B cell (primary cell): ENCODE data around the gene TCL1A. TPM values are rescaled to one million over a fixed set of nuclear protein-coding genes. Genes with fewer than 3 reads are reported as not detected.

Experiments
- ATAC-seq: fragments of 200-7000 bp; cut with Tn5 transposase; one replicate; pipeline ENCODE4 v1.10.0; 2021; ENCODE audit warnings: low read depth, mild to moderate bottlenecking, moderate number of reproducible peaks, moderate library complexity
- CTCF ChIA-PET: fragments of 350-600 bp; sonication (Branson Sonifier 250); formaldehyde crosslinking; loops from one replicate; lab custom pipeline; 2021; ENCODE audit warnings: antibody characterized with exemption, inconsistent platforms; lab: Charles Lee
- POLR2A ChIA-PET: fragments of 350-600 bp; sonication (Branson Sonifier 250); formaldehyde crosslinking; loops from one replicate; lab custom pipeline; 2021; ENCODE audit warnings: antibody characterized with exemption; lab: Charles Lee
- DNase-seq: peaks from one replicate; pipeline ENCODE4 v3.0.0; 2013
- H2AFZ ChIP-seq: 2 replicates; pipeline ENCODE4 v1.6.1; 2012; ENCODE audit warnings: mild to moderate bottlenecking, low read depth, low read length; ENCODE audit not compliant: insufficient read depth, poor library complexity, severe bottlenecking
- H3K27ac ChIP-seq, 2 donors: 1 replicate in 1 of 2; 2 replicates in 1 of 2; pipeline ENCODE4 v1.5.1; 2012 to 2013; ENCODE audit warnings: low read length in 2 of 2, mild to moderate bottlenecking in 2 of 2, moderate library complexity in 1 of 2
- H3K27me3 ChIP-seq, 4 experiments: fragments of 200-600 bp in 1 of 4; sonication (generic) in 1 of 4; replicated peaks in 1 of 4; 1 replicate in 2 of 4; 2 replicates in 2 of 4; pipeline versions ENCODE4 v1.6.1 to v1.7.0; 2013 to 2016; ENCODE audit warnings: low read length in 3 of 4, mild to moderate bottlenecking in 2 of 4, mixed read lengths in 1 of 4, moderate library complexity in 1 of 4; ENCODE audit not compliant: insufficient read depth in 4 of 4, control insufficient read depth in 3 of 4; ENCODE audit errors: control extremely low read depth in 1 of 4
- H3K36me3 ChIP-seq, 2 experiments: replicated peaks in 1 of 2; 1 replicate in 1 of 2; 2 replicates in 1 of 2; pipeline versions ENCODE4 v1.6.1 to v1.7.1; 2013; ENCODE audit warnings: low read length in 1 of 2; ENCODE audit not compliant: insufficient read depth in 2 of 2, control insufficient read depth in 1 of 2; ENCODE audit errors: control extremely low read depth in 1 of 2, extremely low read depth in 1 of 2
- H3K4me1 ChIP-seq, 2 donors: fragments of 200-600 bp in 1 of 2; sonication (generic) in 1 of 2; 1 replicate in 1 of 2; 2 replicates in 1 of 2; pipeline versions ENCODE4 v1.5.1 to v1.6.1; 2013 to 2017; ENCODE audit warnings: low read length in 2 of 2; ENCODE audit not compliant: control insufficient read depth in 2 of 2, insufficient read depth in 2 of 2
- H3K4me2 ChIP-seq: replicated peaks from 2 replicates; pipeline ENCODE3; 2012; ENCODE audit warnings: mild to moderate bottlenecking, low read depth, low read length; ENCODE audit not compliant: poor library complexity, severe bottlenecking
- H3K4me3 ChIP-seq, 5 experiments: fragments of 200-600 bp in 1 of 5; sonication (generic) in 1 of 5; 1 replicate in 3 of 5; 2 replicates in 2 of 5; pipeline versions ENCODE4 v1.5.1 to v1.7.0; 2011 to 2016; ENCODE audit warnings: low read length in 4 of 5, mild to moderate bottlenecking in 4 of 5, low read depth in 2 of 5, control low read depth in 1 of 5, moderate library complexity in 1 of 5; ENCODE audit not compliant: insufficient read depth in 1 of 5; ENCODE audit errors: control extremely low read depth in 1 of 5, extremely low read depth in 1 of 5
- H3K79me2 ChIP-seq: fragments of 200-600 bp; sonication (generic); one replicate; pipeline ENCODE4 v1.6.0; 2016; ENCODE audit warnings: low read length; ENCODE audit not compliant: control insufficient read depth, insufficient read depth
- H3K9ac ChIP-seq: fragments of 200-600 bp; sonication (generic); 2 replicates; pipeline ENCODE4 v1.6.1; 2017; ENCODE audit warnings: mild to moderate bottlenecking, low read length, moderate library complexity
- H3K9me3 ChIP-seq, 3 donors: one replicate each; pipeline versions ENCODE4 v1.6.1 to v1.7.1; 2013; ENCODE audit warnings: low read length in 2 of 3; ENCODE audit not compliant: control insufficient read depth in 2 of 3, insufficient read depth in 1 of 3; ENCODE audit errors: control extremely low read depth in 1 of 3
- H4K20me1 ChIP-seq: 2 replicates; pipeline ENCODE4 v1.6.0; 2012; ENCODE audit warnings: mild to moderate bottlenecking, low read length; ENCODE audit not compliant: insufficient read depth, control insufficient read depth, poor library complexity, severe bottlenecking
- H3K27ac Mint-ChIP-seq: one replicate; pipeline ENCODE4 v1.8.0; 2021; ENCODE audit warnings: mixed read lengths
- H3K27me3 Mint-ChIP-seq: one replicate; pipeline ENCODE4 v1.8.0; 2021; ENCODE audit warnings: mixed read lengths
- H3K4me1 Mint-ChIP-seq: one replicate; pipeline ENCODE4 v1.8.0; 2021; ENCODE audit warnings: mixed read lengths
- H3K4me3 Mint-ChIP-seq: one replicate; pipeline ENCODE4 v1.8.0; 2021; ENCODE audit warnings: mixed read lengths
- H3K9me3 Mint-ChIP-seq: one replicate; pipeline ENCODE4 v1.8.0; 2022; ENCODE audit warnings: mixed read lengths; ENCODE audit not compliant: insufficient read depth
- CTCF ChIP-seq: fragments of 200-600 bp; IDR thresholded peaks from one replicate; pipeline ENCODE4 v1.8.0; 2022; ENCODE audit warnings: antibody characterized with exemption, mild to moderate bottlenecking
- EZH2 ChIP-seq: IDR thresholded peaks from 2 replicates; pipeline ENCODE4 v1.6.1; 2012; ENCODE audit warnings: borderline replicate concordance, low read depth, mild to moderate bottlenecking, moderate library complexity, low read length; ENCODE audit not compliant: insufficient read depth, poor library complexity, severe bottlenecking
- whole genome bisulfite sequencing: methylation state at CpG from one replicate; pipeline ENCODE4 v1.1.5; 2013; ENCODE audit warnings: missing lambda C conversion rate; ENCODE audit not compliant: insufficient coverage; 5-methylcytosine and 5-hydroxymethylcytosine counted together
- intact Hi-C: fragments of 100-400 bp; cut with micrococcal nuclease; formaldehyde crosslinking; loops from one replicate; pipeline ENCODE4 v1.10.0; 2022
- polyA plus RNA-seq: library from polyadenylated mRNA; depleted of rRNA; stranded (reverse); fragments of >200 nt; gene quantifications from 2 replicates; pipeline ENCODE4 v1.2.3, GENCODE V29; 2012
- total RNA-seq, 2 donors: library from RNA; stranded (reverse); fragments of 120-200 nt in 1 of 2; gene quantifications; 1 replicate in 1 of 2; 2 replicates in 1 of 2; pipeline versions ENCODE4 v1.2.3 to v1.2.4, GENCODE V29; 2013 to 2022

Gene TCL1A
- total and polyA plus RNA-seq, 2 donors (not counting 1 experiment from before 2014, with no cell fraction given), result 272 to 770 TPM

DNA sequence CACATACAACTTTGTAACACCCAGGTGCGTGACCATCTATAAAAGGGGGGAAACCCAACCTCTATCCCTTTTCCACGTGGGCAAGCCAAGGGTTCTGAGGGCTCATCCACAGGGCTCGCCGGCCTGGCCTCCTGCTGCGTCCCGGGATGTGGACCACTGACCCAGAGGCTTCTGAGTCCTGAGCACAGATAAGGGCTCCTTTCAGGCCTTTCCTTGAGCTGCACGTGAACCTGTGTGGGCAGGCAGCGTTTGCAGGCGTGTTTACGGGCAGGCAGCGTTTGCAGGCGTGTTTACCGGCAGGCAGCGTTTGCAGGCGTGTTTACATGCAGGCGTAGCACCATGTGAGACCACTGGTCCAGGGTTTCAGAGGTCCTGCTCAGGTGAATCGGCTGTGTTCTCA is 3.8 kb downstream of the TCL1A start:
- no peak for DNase-seq
- peaks cover 0 to 5% (median 3%) of the 10 kb centered on the region in 4 experiments for H3K27me3 ChIP-seq
- peak overlapping the region; percentile 75 for H3K4me2 ChIP-seq
- H3K4me1 Mint-ChIP-seq, result peaks cover 73% of the 10 kb centered on the region
- H3K9me3 ChIP-seq, result peaks cover 0 to 5% (median 0%) of the 10 kb centered on the region in 3 donors
- peak overlapping the region in 1 of 2 donors; percentile 81 for H3K27ac ChIP-seq
- no peaks in the 10 kb centered on the region for H3K9me3 Mint-ChIP-seq
- no peak for TF ChIP-seq EZH2
- TF ChIP-seq CTCF, result no peak
- H4K20me1 ChIP-seq, result no peaks in the 10 kb centered on the region
- peaks cover 79% of the 10 kb centered on the region for H3K79me2 ChIP-seq
- ChIA-PET CTCF (interaction anchor here (0.7 to 3.8 kb wide), 7 partner anchors 10 to 99 kb away, joined by 3 to 18 read pairs (median 10); no protein-coding TSS in a partner anchor), POLR2A (interaction anchor here (1.3 kb wide), 1 partner anchor 14 kb away, joined by 8 read pairs; no protein-coding TSS in a partner anchor)
- H2AFZ ChIP-seq, result no peak overlapping the region
- 90% methylated on average over 14 of the region's 17 CpGs for WGBS
- no peak for ATAC-seq
- peaks cover 8 to 33% of the 10 kb centered on the region in 2 experiments for H3K36me3 ChIP-seq
- peak overlapping the region in 4 of 5 experiments; percentile 4 to 96 (median 82) for H3K4me3 ChIP-seq
- intact Hi-C loops, result loop anchor here (5.0 kb wide), 1 partner anchor 62 kb away; no protein-coding TSS in a partner anchor
- peaks cover 55 to 83% of the 10 kb centered on the region in 2 donors for H3K4me1 ChIP-seq
- peak overlapping the region; percentile 82 for H3K9ac ChIP-seq
- peaks cover 32% of the 10 kb centered on the region for H3K27me3 Mint-ChIP-seq
- H3K4me3 Mint-ChIP-seq, result peak overlapping the region; percentile 95
- peak overlapping the region; percentile 79 for H3K27ac Mint-ChIP-seq

- Histone ChIP-seq H3K9me3 (peaks cover 0 to 2% (median 0%) of the 10 kb centered on the region in 3 donors), H3K4me3 (no peak overlapping the region), H3K36me3 (peaks cover 8 to 30% of the 10 kb centered on the region in 2 experiments), H3K27me3 (no peaks in the 10 kb centered on the region), H3K4me1 (peaks cover 74 to 80% of the 10 kb centered on the region in 2 donors), H4K20me1 (no peaks in the 10 kb centered on the region), H3K9ac (peak overlapping the region; percentile 11), H3K27ac (peak overlapping the region; percentile 66 to 82), H3K4me2 (peak overlapping the region; percentile 53), H3K79me2 (peaks cover 65% of the 10 kb centered on the region), H2AFZ (no peak overlapping the region)
- ChIA-PET CTCF (no interaction called here), POLR2A (no interaction called here)
- Mint-ChIP-seq H3K4me1 (peaks cover 82% of the 10 kb centered on the region), H3K9me3 (no peaks in the 10 kb centered on the region), H3K27ac (peak overlapping the region; percentile 80), H3K27me3 (peaks cover 28% of the 10 kb centered on the region), H3K4me3 (peak overlapping the region; percentile 56)
- ATAC-seq (peak; percentile 28), DNase-seq (peak; percentile 66)
- intact Hi-C loops, result no loop called here
- no CpG with 5 or more reads among the region's 5 CpGs for WGBS
- TF ChIP-seq EZH2 (no peak), CTCF (no peak)
Measured at GRCh38 chr14:95707327-95707726, 6.6 kb downstream of the TCL1A start.
